Body of pancreas (tissue), 4 donors: ENCODE results near the gene TADA2A. TPM values are rescaled to one million over a fixed set of nuclear protein-coding genes. Genes with fewer than 3 reads are reported as not detected.
"Not testable (repeated sequence)": the region's sequence is repeated elsewhere in the genome, so short reads cannot be mapped to it uniquely, and the experiment has no call there.

Experiments used
- ATAC-seq: fragments of 150-250 bp; one replicate; pipeline ENCODE4 v1.9.1; 2016
- DNase-seq, 4 donors: peaks; one replicate each; pipeline ENCODE4 v3.0.0-alpha.2; 2019
- H3K27ac ChIP-seq, 4 donors: fragments of 200-600 bp; sonication (generic); 1 replicate in 3 of 4; 2 replicates in 1 of 4; pipeline versions ENCODE4 v1.5.1 to v1.6.1; 2016 to 2019; ENCODE audit warnings: mild to moderate bottlenecking in 1 of 4, mixed read lengths in 1 of 4, moderate library complexity in 1 of 4
- H3K27me3 ChIP-seq, 2 donors: fragments of 200-600 bp; sonication (generic); one replicate each; pipeline ENCODE4 v1.6.0; 2016; ENCODE audit warnings: mild to moderate bottlenecking in 1 of 2
- H3K36me3 ChIP-seq, 2 donors: fragments of 200-600 bp; sonication (generic); replicated peaks in 1 of 2; 2 replicates each; pipeline ENCODE4 v1.5.1; 2016; ENCODE audit warnings: low read depth in 2 of 2; ENCODE audit not compliant: insufficient read depth in 1 of 2
- H3K4me1 ChIP-seq: fragments of 200-600 bp; sonication (generic); one replicate; pipeline ENCODE4 v1.6.0; 2016
- H3K4me3 ChIP-seq, 2 donors: fragments of 200-600 bp; sonication (generic); 1 replicate in 1 of 2; 2 replicates in 1 of 2; pipeline ENCODE4 v1.5.1; 2016 to 2019
- H3K9me3 ChIP-seq, 3 donors: fragments of 200-600 bp; sonication (generic); 1 replicate in 2 of 3; 2 replicates in 1 of 3; pipeline ENCODE4 v1.5.1; 2016
- POLR2A ChIP-seq, 3 donors: fragments of 450-650 bp; IDR thresholded peaks; one replicate each; pipeline ENCODE4 v1.6.1; 2016; ENCODE audit warnings: antibody characterized with exemption in 3 of 3, mild to moderate bottlenecking in 2 of 3
- WGBS, 2 donors: methylation state at CpG; one replicate each; pipeline ENCODE4 v1.1.5; 2017; 5-methylcytosine and 5-hydroxymethylcytosine counted together
- intact Hi-C: fragments of 100-400 bp; cut with DNase I; formaldehyde crosslinking; loops from one replicate; pipeline ENCODE4 v1.15.1; 2023
- total RNA-seq, 2 donors: library from RNA; depleted of rRNA; stranded (reverse); fragments of >200 nt; gene quantifications; one replicate each; pipeline ENCODE4 v1.1.0, GENCODE V29; 2016
- TF ChIP-seq, protein P1 (sequence below), 7 experiments: fragments of 450-650 bp in 4 of 7; fragments of 200-600 bp in 3 of 7; sonication (generic) in 3 of 7; IDR thresholded peaks; one replicate each; pipeline ENCODE4 v1.5.1; 2016 to 2019; ENCODE audit warnings: antibody characterized with exemption in 7 of 7

TADA2A gene
- total RNA-seq, 2 donors from 2014 or later: 9.9 to 13.5 TPM

DNA sequence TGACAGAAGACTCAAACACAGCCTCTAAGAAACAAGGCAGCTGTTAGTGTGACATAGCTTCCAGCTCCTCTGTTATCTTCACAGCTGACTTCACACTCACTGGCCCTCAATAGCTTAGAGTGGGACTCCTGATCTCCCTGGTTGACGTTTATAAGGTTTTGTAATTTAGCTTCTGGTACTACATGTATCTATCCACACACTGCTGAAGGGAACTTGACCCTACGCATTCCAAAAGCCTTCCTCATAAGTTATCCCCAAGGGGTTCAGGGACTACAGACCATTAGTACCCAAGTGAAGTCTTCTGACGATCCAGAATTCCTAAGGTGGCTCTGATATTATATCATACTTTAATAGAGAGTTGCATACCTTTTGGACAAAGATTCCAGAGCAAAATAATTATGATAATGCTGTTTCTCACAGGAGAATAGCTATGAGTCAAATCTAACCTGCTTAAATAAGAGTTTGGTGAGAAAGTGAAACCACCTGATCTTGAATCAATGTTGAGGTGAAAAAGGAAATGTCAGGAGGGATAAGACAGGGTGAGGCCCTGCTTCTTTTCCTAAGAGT, 14.6 kb upstream of the TADA2A start:
- Histone ChIP-seq H3K27me3 (no peaks in the 10 kb centered on the region), H3K4me1 (peaks cover 7% of the 10 kb centered on the region), H3K36me3 (no peaks in the 10 kb centered on the region), H3K4me3 (no peak overlapping the region), H3K27ac (no peak overlapping the region), H3K9me3 (no peaks in the 10 kb centered on the region)
- ATAC-seq (no peak), DNase-seq (no peak)
- intact Hi-C loops: no loop called here
- TF ChIP-seq, protein P1, sequence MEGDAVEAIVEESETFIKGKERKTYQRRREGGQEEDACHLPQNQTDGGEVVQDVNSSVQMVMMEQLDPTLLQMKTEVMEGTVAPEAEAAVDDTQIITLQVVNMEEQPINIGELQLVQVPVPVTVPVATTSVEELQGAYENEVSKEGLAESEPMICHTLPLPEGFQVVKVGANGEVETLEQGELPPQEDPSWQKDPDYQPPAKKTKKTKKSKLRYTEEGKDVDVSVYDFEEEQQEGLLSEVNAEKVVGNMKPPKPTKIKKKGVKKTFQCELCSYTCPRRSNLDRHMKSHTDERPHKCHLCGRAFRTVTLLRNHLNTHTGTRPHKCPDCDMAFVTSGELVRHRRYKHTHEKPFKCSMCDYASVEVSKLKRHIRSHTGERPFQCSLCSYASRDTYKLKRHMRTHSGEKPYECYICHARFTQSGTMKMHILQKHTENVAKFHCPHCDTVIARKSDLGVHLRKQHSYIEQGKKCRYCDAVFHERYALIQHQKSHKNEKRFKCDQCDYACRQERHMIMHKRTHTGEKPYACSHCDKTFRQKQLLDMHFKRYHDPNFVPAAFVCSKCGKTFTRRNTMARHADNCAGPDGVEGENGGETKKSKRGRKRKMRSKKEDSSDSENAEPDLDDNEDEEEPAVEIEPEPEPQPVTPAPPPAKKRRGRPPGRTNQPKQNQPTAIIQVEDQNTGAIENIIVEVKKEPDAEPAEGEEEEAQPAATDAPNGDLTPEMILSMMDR (IDR thresholded peaks at IDR 0.05): no peak
- TF ChIP-seq POLR2A (IDR thresholded peaks at IDR 0.05): no peak
- 55 to 62% methylated on average over 3 of the region's 3 CpGs for whole genome bisulfite sequencing, 2 donors

DNA sequence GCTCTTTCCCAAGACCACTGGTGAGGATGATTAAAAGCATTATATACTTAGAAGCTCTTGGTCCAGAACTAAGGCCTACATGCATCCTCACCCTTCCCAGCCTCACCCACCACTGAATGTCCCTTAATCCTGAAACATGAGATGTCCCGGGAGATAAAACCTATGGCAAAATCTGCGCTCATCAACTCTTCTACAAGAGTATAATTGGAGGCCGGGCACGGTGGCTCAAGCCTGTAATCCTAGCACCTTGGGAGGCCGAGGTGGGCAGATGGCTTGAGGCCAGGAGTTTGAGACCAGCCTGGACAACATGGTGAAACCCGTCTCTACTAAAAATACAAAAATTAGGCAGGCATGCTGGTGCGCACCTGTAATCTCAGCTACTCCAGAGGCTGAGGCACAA, 13.3 kb upstream of the TADA2A start:
- no peak for TF ChIP-seq POLR2A (IDR thresholded peaks at IDR 0.05)
- TF ChIP-seq, protein P1 (IDR thresholded peaks at IDR 0.05): no peak
- Histone ChIP-seq H3K4me1 (peaks cover 11% of the 10 kb centered on the region), H3K4me3 (no peak overlapping the region), H3K27ac (no peak overlapping the region), H3K27me3 (no peaks in the 10 kb centered on the region), H3K36me3 (no peaks in the 10 kb centered on the region), H3K9me3 (no peaks in the 10 kb centered on the region)
- ATAC-seq: no peak
- WGBS, 2 donors: 82 to 93% methylated on average over 4 to 7 of the region's 7 CpGs
- no peak for DNase-seq
- intact Hi-C loops: no loop called here

DNA sequence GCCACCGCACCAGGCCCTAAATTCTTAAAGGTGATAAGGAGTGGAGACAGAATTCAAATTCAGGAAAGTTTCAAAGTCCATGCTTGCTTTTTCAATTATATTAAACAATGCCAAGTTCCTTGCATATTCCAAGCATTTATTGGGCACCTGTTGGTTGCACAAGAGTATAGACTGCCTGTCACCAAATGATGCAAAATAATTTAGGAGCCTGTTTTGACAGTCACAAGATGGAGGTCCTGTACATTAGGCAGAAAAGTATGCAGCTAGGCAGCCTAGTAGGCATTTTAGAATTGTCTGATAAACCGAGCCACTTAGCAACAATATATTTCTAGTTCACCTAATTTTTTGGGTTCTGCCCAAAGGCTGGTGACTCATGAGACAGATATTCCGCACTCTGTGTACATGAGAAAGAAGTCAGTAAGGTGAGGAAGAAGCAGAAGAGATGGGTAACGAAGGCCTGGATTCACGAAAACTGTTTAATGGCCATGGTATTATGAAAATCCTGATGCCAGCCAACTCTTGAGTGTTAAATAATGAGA, 7.4 kb upstream of the TADA2A start:
- no peaks in the 10 kb centered on the region for H3K9me3 ChIP-seq
- ATAC-seq (no peak), DNase-seq (no peak)
- H3K4me1 ChIP-seq: peaks cover 5% of the 10 kb centered on the region
- no peak overlapping the region for H3K4me3 ChIP-seq
- H3K36me3 ChIP-seq: no peaks in the 10 kb centered on the region
- H3K27ac ChIP-seq: no peak overlapping the region
- TF ChIP-seq, protein P1 (IDR thresholded peaks at IDR 0.05): no peak
- no peak for TF ChIP-seq POLR2A (IDR thresholded peaks at IDR 0.05)
- no peaks in the 10 kb centered on the region for H3K27me3 ChIP-seq
- 56 to 87% methylated on average over 5 of the region's 5 CpGs for WGBS, 2 donors
- intact Hi-C loops: no loop called here

DNA sequence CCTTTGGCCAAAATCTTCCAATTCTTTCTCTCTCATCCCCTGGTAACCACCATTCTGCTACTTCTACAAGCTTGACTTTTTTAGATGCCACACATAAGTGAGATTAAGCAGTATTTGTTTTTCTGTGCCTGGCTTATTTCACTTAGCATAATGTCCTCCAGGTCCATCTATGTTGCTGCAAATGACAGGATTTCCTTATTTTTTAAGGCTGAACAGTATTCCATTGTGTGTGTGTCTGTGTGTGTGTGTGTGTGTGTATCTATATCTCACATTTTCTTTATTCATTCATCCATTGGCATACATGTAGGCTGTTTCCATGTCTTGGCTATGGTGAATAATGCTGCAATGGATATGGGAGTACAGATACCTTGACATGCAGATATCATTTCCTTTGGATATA, 6.2 kb upstream of the TADA2A start:
- DNase-seq: no peak

DNA sequence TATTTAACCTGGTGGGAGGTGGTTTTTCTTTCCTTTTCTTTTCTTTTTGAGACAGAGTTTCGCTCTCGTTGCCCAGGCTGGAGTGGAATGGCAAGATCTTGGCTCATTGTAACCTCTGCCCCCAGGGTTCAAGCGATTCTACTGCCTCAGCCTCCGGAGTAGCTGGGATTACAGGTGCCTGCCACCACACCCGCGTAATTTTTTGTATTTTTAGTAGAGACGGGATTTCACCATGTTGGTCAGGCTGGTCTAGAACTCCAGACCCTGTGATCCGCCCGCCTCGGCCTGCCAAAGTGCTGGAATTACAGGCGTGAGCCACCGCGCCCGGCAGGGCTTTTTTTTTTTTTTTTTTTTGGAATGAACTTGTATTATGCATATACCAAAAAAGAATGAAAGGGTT, 1.2 kb upstream of the TADA2A start:
- H3K9me3 ChIP-seq, DNase-seq, H3K27ac ChIP-seq, H3K27me3 ChIP-seq, H3K36me3 ChIP-seq, H3K4me3 ChIP-seq, ATAC-seq: not testable (repeated sequence)
- peaks cover 23% of the 10 kb centered on the region for H3K4me1 ChIP-seq
- 71 to 76% methylated on average over 14 of the region's 14 CpGs for WGBS, 2 donors
- intact Hi-C loops: loop anchor here (10.0 kb wide), 1 partner anchor 89 kb away; no protein-coding TSS in a partner anchor

More for the DNA sequence above, 6.2 kb upstream of the TADA2A start:
- H3K4me1 ChIP-seq: peaks cover 13% of the 10 kb centered on the region
- H3K27ac ChIP-seq: no peak overlapping the region
- intact Hi-C loops: loop anchor here (10.0 kb wide), 1 partner anchor 94 kb away; no protein-coding TSS in a partner anchor
- no peak overlapping the region for H3K4me3 ChIP-seq
- no peak for TF ChIP-seq POLR2A (IDR thresholded peaks at IDR 0.05)
- TF ChIP-seq, protein P1 (IDR thresholded peaks at IDR 0.05): no peak
- H3K9me3 ChIP-seq: no peaks in the 10 kb centered on the region
- H3K36me3 ChIP-seq: no peaks in the 10 kb centered on the region
- no peaks in the 10 kb centered on the region for H3K27me3 ChIP-seq
- ATAC-seq: no peak
